Skeletal muscle satellite cell (primary cell): ENCODE results near the gene TGDS.
"Not testable (repeated sequence)": the region's sequence is repeated elsewhere in the genome, so short reads cannot be mapped to it uniquely, and the experiment has no call there.

Experiments
- H3K27me3 ChIP-seq: 2 replicates; pipeline ENCODE4 v1.7.0; 2013; ENCODE audit warnings: low read length; ENCODE audit not compliant: control insufficient read depth, insufficient read depth
- H3K36me3 ChIP-seq: 2 replicates; pipeline ENCODE4 v1.7.0; 2013; ENCODE audit warnings: mild to moderate bottlenecking, control low read depth, low read length; ENCODE audit not compliant: insufficient read depth
- H3K4me1 ChIP-seq: 2 replicates; pipeline ENCODE4 v1.7.0; 2013; ENCODE audit warnings: low read length; ENCODE audit not compliant: control insufficient read depth, insufficient read depth
- H3K4me2 ChIP-seq: 2 replicates; pipeline ENCODE4 v1.7.0; 2013; ENCODE audit warnings: mild to moderate bottlenecking, low read length
- H3K4me3 ChIP-seq: 2 replicates; pipeline ENCODE4 v1.7.0; 2013; ENCODE audit warnings: low read length
- H3K9ac ChIP-seq: 2 replicates; pipeline ENCODE4 v1.7.0; 2013; ENCODE audit warnings: mild to moderate bottlenecking, low read depth, low read length, moderate library complexity
- H3K9me3 ChIP-seq: replicated peaks from 2 replicates; pipeline ENCODE4 v1.7.0; 2013; ENCODE audit warnings: mild to moderate bottlenecking, control low read depth, low read length

TGDS gene

GRCh38 chr13:94526956-94527355 is 69.0 kb downstream of the TGDS start:
- not testable (repeated sequence) for H3K36me3 ChIP-seq, H3K4me1 ChIP-seq, H3K4me3 ChIP-seq, H3K4me2 ChIP-seq, H3K9me3 ChIP-seq, H3K27me3 ChIP-seq, H3K9ac ChIP-seq

- no peak overlapping the region for H3K9ac ChIP-seq
- H3K27me3 ChIP-seq, result peaks cover 2% of the 10 kb centered on the region
- no peak overlapping the region for H3K4me2 ChIP-seq
- H3K4me1 ChIP-seq, result no peaks in the 10 kb centered on the region
- no peak overlapping the region for H3K4me3 ChIP-seq
- no peaks in the 10 kb centered on the region for H3K36me3 ChIP-seq
- H3K9me3 ChIP-seq, result no peaks in the 10 kb centered on the region
Observed at GRCh38 chr13:94525781-94526180, 70.2 kb downstream of the TGDS start.

GRCh38 chr13:94524407-94524806 is 71.5 kb downstream of the TGDS start:
- peaks cover 2% of the 10 kb centered on the region for H3K27me3 ChIP-seq
- H3K4me2 ChIP-seq, result no peak overlapping the region
- no peak overlapping the region for H3K4me3 ChIP-seq
- no peaks in the 10 kb centered on the region for H3K9me3 ChIP-seq
- no peak overlapping the region for H3K9ac ChIP-seq
- no peaks in the 10 kb centered on the region for H3K36me3 ChIP-seq
- no peaks in the 10 kb centered on the region for H3K4me1 ChIP-seq
